HG03354 (cell line): ENCODE results near the gene EXOC6B.
A peak's percentile ranks its signal among the peaks of the same experiment; 100 is the strongest.

Experiments used
- ATAC-seq: cut with Tn5 transposase; IDR thresholded peaks from one replicate; pipeline ENCODE4 v1.9.1; 2021; ENCODE audit warnings: mild to moderate bottlenecking; ENCODE audit not compliant: unreplicated experiment, poor library complexity, severe bottlenecking

The EXOC6B gene

GRCh38 chr2:72271766-72272641 is 553.8 kb downstream of the EXOC6B start:
- no peak for ATAC-seq

GRCh38 chr2:72271276-72271614 is 554.6 kb downstream of the EXOC6B start:
- no peak for ATAC-seq

GRCh38 chr2:72270556-72271275 is 555.1 kb downstream of the EXOC6B start:
- no peak for ATAC-seq

- no peak for ATAC-seq
These were observed 562.1 kb downstream of the EXOC6B start for GRCh38 chr2:72263776-72264060.

GRCh38 chr2:72263043-72263775 is 562.6 kb downstream of the EXOC6B start:
- no peak for ATAC-seq

- no peak for ATAC-seq
These were observed 564.8 kb downstream of the EXOC6B start for GRCh38 chr2:72261076-72261475.

- no peak for ATAC-seq
These were observed 570.3 kb downstream of the EXOC6B start for GRCh38 chr2:72255540-72255939.

- no peak for ATAC-seq
These were observed 570.9 kb downstream of the EXOC6B start for GRCh38 chr2:72254831-72255451.

GRCh38 chr2:72238311-72238710 is 587.5 kb downstream of the EXOC6B start:
- ATAC-seq = no peak

GRCh38 chr2:72237549-72237948 is 588.3 kb downstream of the EXOC6B start:
- no peak for ATAC-seq

- no peak for ATAC-seq
These were observed 589.3 kb downstream of the EXOC6B start for GRCh38 chr2:72236445-72237067.

- no peak for ATAC-seq
These were observed 590.1 kb downstream of the EXOC6B start for GRCh38 chr2:72235497-72236415.

- ATAC-seq = no peak
These were observed 592.6 kb downstream of the EXOC6B start for GRCh38 chr2:72233211-72233610.

GRCh38 chr2:72222829-72223564 is 602.8 kb downstream of the EXOC6B start:
- no peak for ATAC-seq

- peak; percentile 58 for ATAC-seq
These were observed 605.7 kb downstream of the EXOC6B start for GRCh38 chr2:72220170-72220569.

- no peak for ATAC-seq
These were observed 611.2 kb downstream of the EXOC6B start for GRCh38 chr2:72214429-72215143.

GRCh38 chr2:72212486-72212855 is 613.4 kb downstream of the EXOC6B start:
- ATAC-seq = no peak
